ENCODE results near the gene ATP11C. TPM values are rescaled to one million over a fixed set of nuclear protein-coding genes. Genes with fewer than 3 reads are reported as not detected.
A peak's percentile ranks its signal among the peaks of the same experiment; 100 is the strongest.

The ATP11C gene
- total RNA-seq, 4 donors from 2014 or later = 3.6 to 8.6 (median 7.0) TPM

GRCh38 chrX:139883984-139884383 lies 48.9 kb downstream of the ATP11C start:
- DNase-seq (no peak), ATAC-seq (no peak)
- Histone ChIP-seq H3K27me3 (no peaks in the 10 kb centered on the region), H3K36me3 (no peaks in the 10 kb centered on the region), H3K27ac (no peak overlapping the region), H3K4me3 (no peak overlapping the region), H3K9me3 (no peaks in the 10 kb centered on the region), H3K4me1 (no peaks in the 10 kb centered on the region)
- TF ChIP-seq POLR2A (IDR thresholded peaks at IDR 0.05) = no peak
- TF ChIP-seq CTCF (IDR thresholded peaks at IDR 0.05 in 4 of 5, conservative IDR thresholded peaks at IDR 0.05 in 1 of 5) = no peak
- in situ Hi-C loops (cut with MboI; ENCODE audit: low sequenced_read_pairs in 4 of 4) (no loop called here), intact Hi-C loops (cut with DNase I; ENCODE audit: low total_unique reads) (no loop called here)

DNA sequence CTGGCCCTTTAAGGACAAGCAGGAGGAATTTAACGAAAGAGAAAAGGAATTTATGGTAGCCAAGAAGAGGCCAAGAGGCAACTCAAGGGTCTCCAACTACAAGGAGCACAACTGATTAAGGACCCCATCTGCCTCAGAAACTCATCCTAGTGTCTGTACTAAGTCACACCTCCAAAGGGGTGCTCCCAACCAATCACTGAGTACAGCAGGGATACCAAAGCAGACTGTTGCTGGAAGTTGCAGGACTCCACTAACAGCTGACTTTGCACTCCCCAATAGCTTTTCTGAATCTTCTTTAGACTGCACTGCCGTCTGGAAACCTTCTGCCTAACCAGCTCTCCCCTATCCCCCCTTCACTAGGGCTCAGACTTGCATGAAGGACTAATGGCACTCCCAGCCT lies 50.6 kb downstream of the ATP11C start:
- TF ChIP-seq POLR2A (IDR thresholded peaks at IDR 0.05) (no peak), CTCF (IDR thresholded peaks at IDR 0.05 in 4 of 5, conservative IDR thresholded peaks at IDR 0.05 in 1 of 5) (no peak)
- intact Hi-C loops (cut with DNase I; ENCODE audit: low total_unique reads) = no loop called here

DNA sequence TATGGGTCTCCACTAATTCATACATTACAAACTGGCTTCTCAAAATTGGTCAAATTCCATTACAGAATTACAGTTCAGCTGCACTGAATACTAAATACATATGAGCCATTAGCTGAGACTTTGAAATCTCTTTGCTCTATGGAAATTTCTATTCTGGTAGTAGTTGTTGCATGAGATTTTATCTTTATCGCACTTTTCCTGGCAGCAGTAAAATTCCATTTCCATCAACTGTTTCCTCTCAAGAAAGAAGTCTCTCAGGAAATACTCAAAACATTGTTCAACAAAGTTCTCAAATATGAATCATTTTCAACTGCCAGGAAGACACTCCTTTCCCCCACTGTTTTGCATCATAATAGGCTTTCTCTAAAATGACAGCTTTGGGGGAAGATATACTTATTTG lies 51.3 kb downstream of the ATP11C start:
- intact Hi-C loops (cut with DNase I; ENCODE audit: low total_unique reads) = no loop called here
- peak overlapping the region in 1 of 4 donors; percentile 18 for H3K27ac ChIP-seq

More for the DNA sequence above, 50.6 kb downstream of the ATP11C start:
- H3K9me3 ChIP-seq = no peaks in the 10 kb centered on the region
- no peak for ATAC-seq
- peak overlapping the region in 1 of 4 donors; percentile 18 for H3K27ac ChIP-seq
- DNase-seq = no peak
- H3K36me3 ChIP-seq = no peaks in the 10 kb centered on the region
- no peak overlapping the region for H3K4me3 ChIP-seq
- in situ Hi-C loops (cut with MboI; ENCODE audit: low sequenced_read_pairs in 4 of 4) = no loop called here
- H3K27me3 ChIP-seq = no peaks in the 10 kb centered on the region
- H3K4me1 ChIP-seq = no peaks in the 10 kb centered on the region

DNA sequence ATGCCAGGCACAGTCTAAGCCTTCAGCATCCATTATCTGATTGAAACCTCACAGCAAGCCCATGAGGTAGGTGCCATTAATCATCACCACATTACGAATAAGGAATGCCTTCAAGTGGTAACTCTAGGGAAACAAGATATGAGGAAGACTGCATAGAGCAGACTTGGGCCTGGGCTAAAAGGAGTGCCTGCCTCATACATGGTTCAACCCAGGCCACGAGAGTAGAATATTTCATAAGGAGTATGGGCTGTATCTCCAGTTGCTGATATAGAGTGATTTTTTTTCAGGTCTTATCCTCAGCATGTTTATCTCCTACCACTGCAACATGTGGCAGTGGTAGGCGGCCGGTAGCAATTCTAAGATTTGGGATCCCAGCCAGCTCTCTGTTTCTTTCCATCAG lies 51.7 kb downstream of the ATP11C start:
- Histone ChIP-seq H3K27me3 (no peaks in the 10 kb centered on the region), H3K36me3 (no peaks in the 10 kb centered on the region), H3K27ac (no peak overlapping the region), H3K4me1 (no peaks in the 10 kb centered on the region), H3K9me3 (no peaks in the 10 kb centered on the region), H3K4me3 (no peak overlapping the region)
- no peak for TF ChIP-seq POLR2A (IDR thresholded peaks at IDR 0.05)
- no peak for TF ChIP-seq CTCF (IDR thresholded peaks at IDR 0.05 in 4 of 5, conservative IDR thresholded peaks at IDR 0.05 in 1 of 5)
- in situ Hi-C loops (cut with MboI; ENCODE audit: low sequenced_read_pairs in 4 of 4) (no loop called here), intact Hi-C loops (cut with DNase I; ENCODE audit: low total_unique reads) (no loop called here)
- no peak for DNase-seq
- ATAC-seq = no peak

More for the DNA sequence above, 51.3 kb downstream of the ATP11C start:
- Histone ChIP-seq H3K27me3 (no peaks in the 10 kb centered on the region), H3K4me3 (no peak overlapping the region), H3K36me3 (no peaks in the 10 kb centered on the region), H3K9me3 (no peaks in the 10 kb centered on the region), H3K4me1 (no peaks in the 10 kb centered on the region)
- TF ChIP-seq CTCF (IDR thresholded peaks at IDR 0.05 in 4 of 5, conservative IDR thresholded peaks at IDR 0.05 in 1 of 5) = no peak
- TF ChIP-seq POLR2A (IDR thresholded peaks at IDR 0.05) = no peak
- in situ Hi-C loops (cut with MboI; ENCODE audit: low sequenced_read_pairs in 4 of 4) = no loop called here
- no peak for ATAC-seq
- no peak for DNase-seq

GRCh38 chrX:139877710-139878414 lies 55.0 kb downstream of the ATP11C start:
- intact Hi-C loops (cut with DNase I; ENCODE audit: low total_unique reads) = no loop called here
- H3K4me1 ChIP-seq = no peaks in the 10 kb centered on the region
- in situ Hi-C loops (cut with MboI; ENCODE audit: low sequenced_read_pairs in 4 of 4) = no loop called here
- no peak for ATAC-seq
- TF ChIP-seq CTCF (IDR thresholded peaks at IDR 0.05 in 4 of 5, conservative IDR thresholded peaks at IDR 0.05 in 1 of 5) (no peak), POLR2A (IDR thresholded peaks at IDR 0.05) (no peak)
- no peak overlapping the region for H3K4me3 ChIP-seq
- no peaks in the 10 kb centered on the region for H3K9me3 ChIP-seq
- DNase-seq = no peak
- no peaks in the 10 kb centered on the region for H3K36me3 ChIP-seq
- H3K27ac ChIP-seq = no peak overlapping the region
- H3K27me3 ChIP-seq = no peaks in the 10 kb centered on the region
